Mononuclear cell (primary cell): ENCODE measurements around the gene MSMO1. TPM values are rescaled to one million over a fixed set of nuclear protein-coding genes. Genes with fewer than 3 reads are reported as not detected.

Source experiments
- H3K27me3 ChIP-seq: 2 replicates; pipeline ENCODE4 v1.6.0; 2011; ENCODE audit warnings: low read length, control low read depth; ENCODE audit not compliant: insufficient read depth
- H3K4me1 ChIP-seq: 2 replicates; pipeline ENCODE4 v1.5.1; 2011; ENCODE audit warnings: mild to moderate bottlenecking, low read length, control low read depth; ENCODE audit not compliant: insufficient read depth
- H3K4me3 ChIP-seq: 2 replicates; pipeline ENCODE4 v1.5.1; 2011; ENCODE audit warnings: mild to moderate bottlenecking, low read length, moderate library complexity
- H3K9me3 ChIP-seq: 2 replicates; pipeline ENCODE4 v1.5.1; 2011; ENCODE audit warnings: low read depth, mild to moderate bottlenecking, control low read depth, low read length
- total RNA-seq: library from RNA; depleted of rRNA; stranded (reverse); fragments of >200 nt; gene quantifications from one replicate; pipeline ENCODE4 v1.2.3, GENCODE V29; 2012

MSMO1 gene
- total RNA-seq, 1 donor = 23.5 TPM

DNA sequence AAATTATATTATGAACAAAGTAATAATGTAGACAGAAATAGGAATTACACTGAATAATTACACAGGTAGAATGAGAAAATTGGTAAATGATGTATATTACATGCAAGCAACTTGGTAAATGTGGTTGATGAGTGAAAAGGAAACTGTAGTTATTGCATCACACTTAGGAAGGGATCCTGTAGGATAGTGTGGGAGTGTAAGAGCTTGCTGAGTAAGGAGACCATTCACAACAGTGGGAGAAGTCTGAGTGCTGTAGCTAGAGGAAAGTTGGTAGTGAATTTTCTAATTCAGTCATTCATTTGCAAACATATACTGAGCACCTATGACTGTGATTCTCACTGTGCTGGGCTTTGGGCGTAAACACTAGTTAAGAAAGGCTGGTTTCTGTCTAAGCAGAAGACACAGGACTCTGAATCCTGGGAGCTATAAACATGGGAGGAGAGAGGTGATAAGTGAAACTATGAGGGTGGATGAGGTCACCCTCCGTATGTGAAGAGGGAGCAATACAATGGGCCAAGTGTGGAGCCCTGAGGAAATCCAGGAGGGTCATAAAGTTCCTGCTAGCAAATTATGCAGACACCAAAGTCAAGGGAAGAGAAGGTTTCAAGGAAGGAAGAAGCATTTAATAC lies 37.1 kb downstream of the MSMO1 start:
- no peaks in the 10 kb centered on the region for H3K9me3 ChIP-seq
- H3K4me1 ChIP-seq = peaks cover 12% of the 10 kb centered on the region
- peaks cover 5% of the 10 kb centered on the region for H3K27me3 ChIP-seq
- H3K4me3 ChIP-seq = no peak overlapping the region

DNA sequence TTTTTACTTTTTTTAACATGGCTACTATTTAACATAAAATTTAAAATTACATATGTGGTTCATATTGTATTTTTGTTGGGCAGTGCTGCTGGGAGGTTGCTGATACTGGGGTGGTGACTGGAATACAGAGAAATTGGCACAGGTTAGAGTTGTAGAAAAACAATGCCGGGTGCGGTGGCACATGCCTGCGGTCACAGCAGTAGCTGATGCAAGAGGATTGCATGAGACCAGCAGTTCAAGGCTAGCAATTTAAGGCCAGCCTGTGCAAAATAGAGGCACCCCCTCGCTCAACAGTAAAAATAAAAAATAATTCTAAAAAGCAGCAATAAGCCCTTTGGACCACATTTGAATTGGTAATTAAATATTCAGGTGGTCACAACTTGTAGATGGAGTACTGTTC lies 39.6 kb downstream of the MSMO1 start:
- peaks cover 7% of the 10 kb centered on the region for H3K27me3 ChIP-seq
- no peaks in the 10 kb centered on the region for H3K4me1 ChIP-seq
- no peak overlapping the region for H3K4me3 ChIP-seq
- H3K9me3 ChIP-seq = no peaks in the 10 kb centered on the region

DNA sequence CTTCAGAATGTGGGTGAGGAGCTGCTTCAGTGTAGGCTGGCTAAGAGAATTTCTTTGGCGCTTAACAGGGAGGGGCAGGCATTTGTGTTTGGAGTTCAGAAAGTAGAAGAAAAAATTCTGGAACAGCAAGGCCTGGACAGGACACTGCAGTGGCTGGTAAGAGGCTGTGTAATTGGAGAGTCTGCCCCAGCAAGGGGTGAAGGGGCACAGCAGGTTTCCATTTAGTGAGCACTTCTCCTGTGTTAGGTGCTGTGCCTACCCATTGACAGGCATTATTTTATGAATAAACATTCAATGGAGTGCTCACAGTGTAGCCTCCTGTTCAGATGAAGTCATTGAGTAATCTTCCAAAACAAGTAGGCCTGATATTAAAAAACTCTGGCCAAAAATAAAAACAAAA lies 40.6 kb downstream of the MSMO1 start:
- no peaks in the 10 kb centered on the region for H3K9me3 ChIP-seq
- no peaks in the 10 kb centered on the region for H3K4me1 ChIP-seq
- no peak overlapping the region for H3K4me3 ChIP-seq
- H3K27me3 ChIP-seq = peaks cover 8% of the 10 kb centered on the region

DNA sequence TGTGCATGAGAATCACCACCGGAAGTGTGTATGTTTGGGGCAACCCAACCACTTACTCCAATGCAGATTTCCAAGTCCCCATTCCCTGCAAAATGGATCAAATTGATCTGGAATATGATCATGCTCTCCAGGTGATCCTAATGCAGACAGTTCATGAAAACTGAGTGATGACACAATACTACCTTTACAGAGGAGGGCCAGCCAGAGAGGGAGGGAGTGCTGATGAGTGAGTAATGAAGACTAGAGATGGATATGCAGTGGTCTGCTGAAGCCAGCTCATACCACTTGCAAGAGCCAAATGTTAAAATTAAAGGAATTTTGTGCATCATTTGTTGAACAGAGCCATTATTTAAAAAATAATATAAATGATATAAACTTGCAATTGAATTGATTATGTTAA lies 41.1 kb downstream of the MSMO1 start:
- H3K4me3 ChIP-seq = no peak overlapping the region
- peaks cover 7% of the 10 kb centered on the region for H3K27me3 ChIP-seq
- no peaks in the 10 kb centered on the region for H3K4me1 ChIP-seq
- no peaks in the 10 kb centered on the region for H3K9me3 ChIP-seq

DNA sequence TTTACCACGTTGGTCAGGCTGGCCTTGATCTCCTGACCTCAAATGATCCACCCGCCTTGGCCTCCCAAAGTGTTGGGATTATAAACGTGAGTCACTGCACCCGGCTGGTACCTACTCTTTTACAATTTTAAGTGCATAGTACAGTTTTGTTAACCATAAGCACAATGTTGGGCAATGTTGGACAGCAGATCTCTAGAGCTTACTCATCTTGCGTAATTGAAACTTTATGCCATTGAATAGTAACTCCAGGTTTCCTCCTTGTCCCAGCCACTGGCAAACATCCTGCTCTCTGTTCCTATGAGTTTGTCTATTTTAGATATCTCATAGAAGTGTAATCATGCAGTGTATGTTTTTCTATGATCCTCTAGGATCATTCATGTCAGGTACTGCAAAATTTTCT lies 42.1 kb downstream of the MSMO1 start:
- H3K27me3 ChIP-seq = peaks cover 10% of the 10 kb centered on the region
- H3K9me3 ChIP-seq = no peaks in the 10 kb centered on the region
- H3K4me1 ChIP-seq = no peaks in the 10 kb centered on the region
- H3K4me3 ChIP-seq = no peak overlapping the region

DNA sequence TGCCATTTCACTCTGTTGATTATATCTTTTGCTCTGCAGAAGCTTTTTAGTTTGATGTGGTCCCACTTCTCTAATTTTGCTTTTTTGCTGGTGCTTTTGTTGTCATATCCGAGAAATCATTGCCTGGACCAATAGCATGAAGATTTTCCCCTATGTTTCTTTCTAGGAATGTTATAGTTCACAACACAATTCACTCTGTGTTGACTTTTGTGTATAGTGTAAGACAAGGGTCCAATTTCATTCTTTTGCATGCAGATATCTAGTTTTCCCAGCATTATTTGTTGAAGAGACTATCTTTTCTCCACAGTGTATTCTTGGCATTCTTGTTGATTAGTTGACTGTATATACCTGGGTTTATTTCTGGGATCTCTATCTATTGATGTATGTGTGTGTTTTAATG lies 43.1 kb downstream of the MSMO1 start:
- no peak overlapping the region for H3K4me3 ChIP-seq
- no peaks in the 10 kb centered on the region for H3K4me1 ChIP-seq
- no peaks in the 10 kb centered on the region for H3K9me3 ChIP-seq
- peaks cover 20% of the 10 kb centered on the region for H3K27me3 ChIP-seq

DNA sequence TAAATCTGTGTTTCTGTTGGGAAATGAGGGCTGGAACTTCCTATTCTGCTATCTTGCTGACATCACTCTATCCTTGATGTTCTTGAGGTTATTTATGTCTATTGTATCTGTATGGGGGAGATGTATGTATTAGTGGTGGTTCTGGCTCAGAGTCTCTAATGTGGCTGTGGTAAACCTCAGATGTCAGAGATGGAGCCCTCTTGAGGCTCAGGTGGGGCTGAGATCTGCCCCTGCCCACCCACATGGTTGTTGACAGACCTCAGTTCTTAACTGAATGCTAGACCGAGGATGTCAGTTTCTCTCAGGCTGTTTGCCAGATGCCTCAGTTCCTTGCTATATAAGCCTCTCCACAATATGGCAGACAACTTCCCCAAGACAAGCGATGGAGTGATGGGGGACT lies 48.0 kb downstream of the MSMO1 start:
- peaks cover 61% of the 10 kb centered on the region for H3K27me3 ChIP-seq
- H3K4me1 ChIP-seq = peaks cover 9% of the 10 kb centered on the region
- H3K9me3 ChIP-seq = no peaks in the 10 kb centered on the region
- no peak overlapping the region for H3K4me3 ChIP-seq

DNA sequence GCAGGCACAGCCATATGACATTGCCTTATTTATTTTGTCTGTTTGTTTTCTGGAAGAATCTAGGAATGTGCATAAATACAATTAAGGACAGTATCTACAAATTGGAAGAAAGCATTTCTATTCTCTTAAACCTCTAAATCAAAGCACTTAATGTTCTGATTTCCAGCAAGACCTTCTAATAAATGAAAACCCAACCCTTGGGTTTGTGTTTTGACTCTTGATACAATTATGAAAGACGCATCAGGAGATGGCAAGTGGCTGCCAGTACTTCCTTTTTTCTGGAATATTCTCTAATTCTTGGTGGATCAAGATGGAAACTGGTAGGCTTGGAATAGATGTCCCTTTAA lies 50.9 kb downstream of the MSMO1 start:
- peaks cover 81% of the 10 kb centered on the region for H3K27me3 ChIP-seq
- H3K4me1 ChIP-seq = peaks cover 9% of the 10 kb centered on the region
- no peaks in the 10 kb centered on the region for H3K9me3 ChIP-seq
- H3K4me3 ChIP-seq = no peak overlapping the region

DNA sequence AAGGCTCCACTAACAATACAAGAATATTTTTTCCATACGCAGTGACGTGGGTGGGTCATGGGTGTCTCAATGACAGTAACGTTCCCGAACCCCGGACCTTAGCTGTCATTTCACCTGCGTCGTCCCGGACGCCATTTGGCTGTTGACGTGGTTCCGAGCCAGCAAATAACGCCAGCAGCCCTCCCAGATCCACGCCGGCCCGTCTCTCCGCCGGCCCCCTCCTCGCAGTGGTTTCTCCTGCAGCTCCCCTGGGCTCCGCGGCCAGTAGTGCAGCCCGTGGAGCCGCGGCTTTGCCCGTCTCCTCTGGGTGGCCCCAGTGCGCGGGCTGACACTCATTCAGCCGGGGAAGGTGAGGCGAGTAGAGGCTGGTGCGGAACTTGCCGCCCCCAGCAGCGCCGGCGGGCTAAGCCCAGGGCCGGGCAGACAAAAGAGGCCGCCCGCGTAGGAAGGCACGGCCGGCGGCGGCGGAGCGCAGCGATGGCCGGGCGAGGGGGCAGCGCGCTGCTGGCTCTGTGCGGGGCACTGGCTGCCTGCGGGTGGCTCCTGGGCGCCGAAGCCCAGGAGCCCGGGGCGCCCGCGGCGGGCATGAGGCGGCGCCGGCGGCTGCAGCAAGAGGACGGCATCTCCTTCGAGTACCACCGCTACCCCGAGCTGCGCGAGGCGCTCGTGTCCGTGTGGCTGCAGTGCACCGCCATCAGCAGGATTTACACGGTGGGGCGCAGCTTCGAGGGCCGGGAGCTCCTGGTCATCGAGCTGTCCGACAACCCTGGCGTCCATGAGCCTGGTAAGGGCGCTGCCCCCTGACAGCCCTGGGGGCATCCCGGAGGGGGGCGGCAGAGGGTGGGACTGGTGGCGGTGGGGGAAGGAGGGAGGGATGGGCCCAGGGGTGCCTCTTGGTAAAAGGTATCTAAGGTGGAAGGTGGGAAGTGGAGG lies 51.5 kb downstream of the MSMO1 start, which contains the start of gene CPE:
Gene CPE, plus strand, starts transcription at position 264 of the 933 bp plus-strand sequence. Its CDS starts 214 bp downstream, at position 478.
- Histone ChIP-seq H3K9me3 (no peaks in the 10 kb centered on the region), H3K27me3 (peaks cover 77% of the 10 kb centered on the region), H3K4me1 (peaks cover 9% of the 10 kb centered on the region), H3K4me3 (no peak within 1 kb of the TSS)

DNA sequence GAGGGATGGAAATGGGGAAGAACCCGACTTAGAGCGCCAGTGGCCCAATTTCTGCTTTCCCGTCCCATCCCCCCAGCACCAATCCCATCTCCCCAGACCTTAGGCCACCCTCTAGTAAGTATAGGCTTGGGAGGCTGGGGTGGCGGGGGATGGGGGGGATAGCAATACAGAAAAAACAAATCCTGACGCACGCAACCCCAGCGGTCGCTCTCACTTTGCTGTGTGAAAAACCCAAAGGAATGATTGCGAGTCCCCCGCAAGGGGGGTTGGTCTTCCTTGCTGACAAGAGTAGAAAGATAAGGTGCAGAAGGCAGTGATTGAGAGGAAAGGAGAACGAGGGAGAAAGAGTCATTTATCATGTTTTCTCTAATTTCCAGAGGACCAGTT lies 52.2 kb downstream of the MSMO1 start:
- peaks cover 77% of the 10 kb centered on the region for H3K27me3 ChIP-seq
- H3K4me3 ChIP-seq = no peak overlapping the region
- no peaks in the 10 kb centered on the region for H3K9me3 ChIP-seq
- peaks cover 9% of the 10 kb centered on the region for H3K4me1 ChIP-seq

DNA sequence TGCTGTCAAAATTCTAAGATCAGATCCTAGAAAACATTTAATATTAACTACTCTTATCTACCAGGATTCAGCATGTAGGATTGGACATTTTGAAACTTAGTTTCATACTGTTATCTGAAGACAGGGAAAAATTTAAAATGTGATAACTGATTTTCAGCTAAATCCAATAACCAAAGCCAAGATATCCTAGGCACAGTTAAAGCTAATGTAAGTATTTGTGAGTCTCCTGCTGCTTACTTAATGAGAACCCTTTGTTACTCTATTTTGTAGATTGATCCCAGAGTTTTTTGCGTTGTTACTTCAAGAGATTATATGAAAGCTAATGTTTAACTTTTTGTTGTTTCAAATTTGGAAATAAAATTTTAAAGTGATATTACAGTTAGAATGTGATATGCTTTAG lies 53.3 kb downstream of the MSMO1 start:
- Histone ChIP-seq H3K27me3 (peaks cover 69% of the 10 kb centered on the region), H3K4me3 (no peak overlapping the region), H3K4me1 (peaks cover 9% of the 10 kb centered on the region), H3K9me3 (no peaks in the 10 kb centered on the region)

DNA sequence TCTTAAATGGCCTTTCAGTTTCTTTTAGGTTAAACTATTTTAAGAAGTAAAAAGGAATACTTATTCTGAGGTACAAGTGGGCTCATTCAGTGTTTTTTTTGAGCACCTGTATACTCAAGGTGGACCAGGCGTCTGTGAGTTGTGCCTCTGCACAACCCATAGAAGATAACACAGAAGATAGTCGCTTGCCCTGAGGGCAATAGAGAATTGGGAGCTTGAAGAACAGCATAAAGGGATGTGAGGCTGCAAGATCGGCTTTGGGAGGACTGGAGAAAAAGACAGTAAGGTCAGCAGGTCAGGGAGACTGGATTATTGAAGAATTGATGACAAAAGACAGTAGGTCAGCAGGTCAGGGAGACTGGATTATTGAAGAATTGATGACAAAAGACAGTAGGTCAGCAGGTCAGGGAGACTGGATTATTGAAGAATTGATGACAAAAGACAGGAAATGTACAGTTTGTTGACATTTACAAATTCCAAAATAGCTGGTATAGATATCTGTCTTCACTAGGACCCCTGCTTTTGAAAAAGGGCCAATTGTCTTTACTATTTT lies 54.4 kb downstream of the MSMO1 start:
- Histone ChIP-seq H3K27me3 (peaks cover 64% of the 10 kb centered on the region), H3K4me3 (no peak overlapping the region), H3K9me3 (no peaks in the 10 kb centered on the region), H3K4me1 (peaks cover 9% of the 10 kb centered on the region)

DNA sequence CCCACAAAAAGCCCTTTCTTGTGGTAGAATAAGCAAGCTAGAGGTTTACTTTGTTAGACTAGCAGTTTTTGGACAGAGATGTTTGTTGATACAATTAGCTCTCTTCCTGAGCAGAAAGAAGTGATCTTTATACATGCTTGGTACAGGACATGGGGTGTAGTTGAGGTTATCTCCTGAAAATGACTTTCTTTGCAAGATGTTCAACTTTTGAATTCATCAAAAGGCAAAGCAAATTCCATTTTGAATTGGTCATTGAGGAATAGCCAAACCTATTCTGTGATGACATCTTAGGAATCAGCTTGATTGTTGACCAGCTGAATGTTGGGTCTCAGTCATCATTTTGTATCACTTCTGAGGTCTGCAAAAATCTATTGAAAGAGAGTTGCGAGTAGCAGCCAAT lies 55.2 kb downstream of the MSMO1 start:
- Histone ChIP-seq H3K9me3 (no peaks in the 10 kb centered on the region), H3K27me3 (peaks cover 57% of the 10 kb centered on the region), H3K4me1 (peaks cover 9% of the 10 kb centered on the region), H3K4me3 (no peak overlapping the region)

DNA sequence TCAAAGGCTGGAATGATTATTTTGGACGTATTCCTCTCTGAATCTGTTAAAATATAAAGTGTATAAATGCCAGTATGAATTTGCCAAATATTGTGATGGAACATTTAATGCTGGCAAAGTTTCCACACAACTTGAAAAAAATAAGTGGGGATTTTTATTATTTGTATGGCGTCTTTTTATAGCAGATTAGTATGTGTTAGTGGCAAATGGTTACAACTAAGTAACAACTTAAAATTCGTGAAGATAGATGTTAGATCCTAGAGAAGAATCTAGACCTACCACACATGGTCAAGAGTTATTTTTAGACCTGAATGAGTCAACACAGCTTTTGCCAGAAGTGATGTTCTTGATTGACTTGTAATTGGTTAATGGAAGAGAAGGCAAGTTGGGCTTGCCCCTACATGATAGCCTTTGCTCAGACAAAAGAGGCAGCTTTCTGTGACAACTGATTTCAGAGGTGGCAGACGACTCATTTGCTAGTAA lies 56.2 kb downstream of the MSMO1 start:
- no peaks in the 10 kb centered on the region for H3K9me3 ChIP-seq
- H3K4me1 ChIP-seq = peaks cover 6% of the 10 kb centered on the region
- H3K4me3 ChIP-seq = no peak overlapping the region
- H3K27me3 ChIP-seq = peaks cover 55% of the 10 kb centered on the region

DNA sequence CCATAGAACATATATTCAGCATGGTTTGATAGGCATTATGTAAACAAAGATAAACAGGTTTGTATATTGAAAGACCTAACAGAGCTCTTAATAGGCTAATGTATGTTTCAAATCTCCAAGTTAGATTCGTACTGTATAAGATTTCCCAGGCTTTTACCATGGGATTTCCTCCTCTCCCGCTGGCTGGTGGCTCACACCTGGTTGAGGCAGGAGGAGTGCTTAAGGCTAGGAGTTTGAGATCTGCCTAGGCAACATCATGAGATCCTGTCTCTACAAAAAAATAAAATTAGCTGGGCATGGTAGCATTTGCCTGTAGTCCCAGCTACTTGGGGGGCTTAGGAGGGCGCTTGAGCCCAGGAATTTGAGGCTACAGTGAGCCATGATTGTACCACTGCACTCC lies 56.7 kb downstream of the MSMO1 start:
- Histone ChIP-seq H3K4me3 (no peak overlapping the region), H3K27me3 (peaks cover 52% of the 10 kb centered on the region), H3K9me3 (no peaks in the 10 kb centered on the region), H3K4me1 (peaks cover under 1% of the 10 kb centered on the region)
